ENCODE measurements around the gene ZNF385D. TPM values are rescaled to one million over a fixed set of nuclear protein-coding genes. Genes with fewer than 3 reads are reported as not detected.

Gene ZNF385D
- total RNA-seq, 1 donor from 2014 or later: 32.0 TPM

DNA sequence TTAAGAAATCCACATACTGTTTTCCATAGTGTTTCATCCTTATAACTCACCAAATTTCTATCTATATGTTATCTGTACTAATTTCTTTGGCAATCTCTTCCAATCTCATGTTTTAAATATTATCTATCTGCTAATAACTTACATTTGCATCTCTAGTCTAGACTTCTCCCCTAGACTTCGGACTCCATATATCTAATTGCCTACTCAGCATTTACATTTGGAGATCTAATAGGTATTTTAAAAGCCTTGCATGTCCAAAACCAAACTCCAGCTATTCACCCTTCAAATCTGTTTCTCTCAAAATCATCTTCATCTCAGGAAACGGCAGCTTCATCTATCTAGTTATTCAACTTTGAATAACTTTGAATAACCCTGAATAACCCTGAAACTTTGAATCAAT, 35.3 kb downstream of the ZNF385D start:
- Histone ChIP-seq H3K4me1 (peaks cover 8 to 27% of the 10 kb centered on the region in 2 donors), H3K4me3 (no peak overlapping the region), H3K9me3 (no peaks in the 10 kb centered on the region), H3K27ac (peak overlapping the region; percentile 80 to 85), H3K36me3 (no peaks in the 10 kb centered on the region), H3K27me3 (no peaks in the 10 kb centered on the region)
- intact Hi-C loops (cut with DNase I): loop anchor here (5.0 to 10.0 kb wide), 2 partner anchors 68 to 69 kb away; no protein-coding TSS in a partner anchor
- no peak for DNase-seq (ENCODE audit: low spot score in 2 of 2)
- TF ChIP-seq, protein P1, sequence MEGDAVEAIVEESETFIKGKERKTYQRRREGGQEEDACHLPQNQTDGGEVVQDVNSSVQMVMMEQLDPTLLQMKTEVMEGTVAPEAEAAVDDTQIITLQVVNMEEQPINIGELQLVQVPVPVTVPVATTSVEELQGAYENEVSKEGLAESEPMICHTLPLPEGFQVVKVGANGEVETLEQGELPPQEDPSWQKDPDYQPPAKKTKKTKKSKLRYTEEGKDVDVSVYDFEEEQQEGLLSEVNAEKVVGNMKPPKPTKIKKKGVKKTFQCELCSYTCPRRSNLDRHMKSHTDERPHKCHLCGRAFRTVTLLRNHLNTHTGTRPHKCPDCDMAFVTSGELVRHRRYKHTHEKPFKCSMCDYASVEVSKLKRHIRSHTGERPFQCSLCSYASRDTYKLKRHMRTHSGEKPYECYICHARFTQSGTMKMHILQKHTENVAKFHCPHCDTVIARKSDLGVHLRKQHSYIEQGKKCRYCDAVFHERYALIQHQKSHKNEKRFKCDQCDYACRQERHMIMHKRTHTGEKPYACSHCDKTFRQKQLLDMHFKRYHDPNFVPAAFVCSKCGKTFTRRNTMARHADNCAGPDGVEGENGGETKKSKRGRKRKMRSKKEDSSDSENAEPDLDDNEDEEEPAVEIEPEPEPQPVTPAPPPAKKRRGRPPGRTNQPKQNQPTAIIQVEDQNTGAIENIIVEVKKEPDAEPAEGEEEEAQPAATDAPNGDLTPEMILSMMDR (IDR thresholded peaks at IDR 0.05): no peak

DNA sequence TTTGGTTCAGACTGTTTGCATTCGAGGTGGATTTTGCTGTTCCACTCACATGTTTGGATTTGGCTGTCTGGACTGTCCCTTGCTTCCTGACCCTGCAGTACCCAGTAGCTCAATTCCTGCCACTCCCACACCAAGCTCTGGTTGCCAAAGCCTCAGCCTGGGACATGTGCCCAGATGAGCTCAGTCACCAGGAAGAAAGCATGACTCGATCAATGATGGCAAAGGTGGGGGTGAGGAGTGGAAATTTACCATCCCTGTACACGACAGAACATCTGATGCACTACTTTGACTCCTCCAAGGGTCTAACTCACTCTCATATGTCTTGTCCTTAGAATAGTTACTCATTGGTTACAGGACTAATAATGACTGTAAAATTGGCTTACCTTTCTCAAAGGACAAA, 45.2 kb downstream of the ZNF385D start:
- Histone ChIP-seq H3K4me1 (peaks cover 6 to 19% of the 10 kb centered on the region in 2 donors), H3K36me3 (no peaks in the 10 kb centered on the region), H3K4me3 (no peak overlapping the region), H3K9me3 (peaks cover 0 to 4% of the 10 kb centered on the region in 2 donors), H3K27ac (peak overlapping the region; percentile 69 to 70), H3K27me3 (no peaks in the 10 kb centered on the region)
- intact Hi-C loops (cut with DNase I): loop anchor here (1.0 to 5.0 kb wide), 2 partner anchors 33 to 42 kb away; no protein-coding TSS in a partner anchor
- DNase-seq (ENCODE audit: low spot score in 2 of 2): peak; percentile 69 to 91
- TF ChIP-seq, protein P1 (IDR thresholded peaks at IDR 0.05): no peak

DNA sequence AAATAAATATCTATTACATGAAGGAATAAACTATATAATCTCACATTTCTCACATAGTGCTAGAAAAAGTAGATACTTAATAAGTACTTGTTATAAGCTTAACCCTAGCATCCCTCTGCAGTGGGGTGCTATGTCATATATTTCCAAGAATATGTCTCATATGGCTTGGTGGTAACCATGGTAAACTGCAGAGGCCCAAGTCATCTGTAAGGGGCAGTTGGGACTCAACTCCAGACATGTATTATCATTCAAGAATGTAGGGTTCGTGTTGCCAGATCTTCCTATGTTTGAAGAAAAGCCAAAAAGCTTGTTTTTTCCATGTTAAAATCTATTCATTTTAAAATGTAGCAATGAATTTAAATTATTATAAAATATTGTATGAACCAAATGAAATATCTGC, 46.2 kb downstream of the ZNF385D start:
- Histone ChIP-seq H3K4me3 (no peak overlapping the region), H3K27me3 (no peaks in the 10 kb centered on the region), H3K4me1 (peaks cover 6 to 19% of the 10 kb centered on the region in 2 donors), H3K36me3 (no peaks in the 10 kb centered on the region), H3K9me3 (peaks cover 0 to 4% of the 10 kb centered on the region in 2 donors), H3K27ac (peak overlapping the region in 1 of 2 donors; percentile 65)
- TF ChIP-seq, protein P1 (IDR thresholded peaks at IDR 0.05): no peak
- no peak for DNase-seq (ENCODE audit: low spot score in 2 of 2)
- intact Hi-C loops (cut with DNase I): loop anchor here (5.0 kb wide), 1 partner anchor 43 kb away; no protein-coding TSS in a partner anchor

DNA sequence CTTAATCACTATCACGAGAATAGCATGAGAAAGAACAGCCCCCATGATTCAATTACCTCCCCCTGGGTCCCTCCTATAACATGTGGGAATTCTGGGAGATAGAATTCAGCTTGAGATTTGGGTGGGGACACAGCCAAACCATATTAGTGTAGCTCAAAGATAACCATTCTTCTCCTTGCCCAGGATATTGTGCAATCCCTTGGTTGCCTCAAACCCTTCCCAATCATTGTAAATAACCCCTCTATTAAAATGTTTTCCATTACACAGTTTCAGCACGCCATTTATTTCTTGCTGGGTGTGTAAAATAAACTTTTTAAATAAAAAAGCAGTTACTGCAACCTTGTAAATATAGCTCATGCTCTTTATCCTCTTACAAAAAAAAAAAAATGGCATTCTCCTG, 47.7 kb downstream of the ZNF385D start:
- Histone ChIP-seq H3K4me1 (peaks cover 6 to 19% of the 10 kb centered on the region in 2 donors), H3K27me3 (no peaks in the 10 kb centered on the region), H3K36me3 (no peaks in the 10 kb centered on the region), H3K9me3 (peaks cover 0 to 4% of the 10 kb centered on the region in 2 donors), H3K27ac (no peak overlapping the region), H3K4me3 (no peak overlapping the region)
- no peak for DNase-seq (ENCODE audit: low spot score in 2 of 2)
- intact Hi-C loops (cut with DNase I): no loop called here
- TF ChIP-seq, protein P1 (IDR thresholded peaks at IDR 0.05): no peak

DNA sequence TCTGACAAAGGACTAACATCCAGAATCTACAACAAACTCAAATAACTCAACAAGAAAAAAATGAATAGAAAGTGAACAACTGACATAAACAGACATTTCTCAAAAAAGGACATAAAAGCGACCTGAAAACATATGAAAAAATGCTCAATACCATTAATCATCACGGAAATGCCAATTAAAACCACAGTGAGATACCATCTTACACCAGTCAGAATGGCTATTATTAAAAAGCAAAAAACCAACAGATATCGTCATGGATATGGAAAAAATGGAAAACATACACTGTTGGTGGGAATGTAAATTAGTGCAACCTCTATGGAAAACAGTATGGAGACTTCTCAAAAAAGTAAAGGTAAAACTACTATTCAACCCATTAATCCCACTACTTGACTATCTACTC, 53.3 kb downstream of the ZNF385D start:
- H3K4me1 ChIP-seq: no peaks in the 10 kb centered on the region
- no peak overlapping the region for H3K27ac ChIP-seq
- H3K36me3 ChIP-seq: no peaks in the 10 kb centered on the region
- no peak for DNase-seq (ENCODE audit: low spot score in 2 of 2)
- no peaks in the 10 kb centered on the region for H3K9me3 ChIP-seq
- H3K4me3 ChIP-seq: no peak overlapping the region
- TF ChIP-seq, protein P1 (IDR thresholded peaks at IDR 0.05): no peak
- intact Hi-C loops (cut with DNase I): no loop called here
- no peaks in the 10 kb centered on the region for H3K27me3 ChIP-seq

DNA sequence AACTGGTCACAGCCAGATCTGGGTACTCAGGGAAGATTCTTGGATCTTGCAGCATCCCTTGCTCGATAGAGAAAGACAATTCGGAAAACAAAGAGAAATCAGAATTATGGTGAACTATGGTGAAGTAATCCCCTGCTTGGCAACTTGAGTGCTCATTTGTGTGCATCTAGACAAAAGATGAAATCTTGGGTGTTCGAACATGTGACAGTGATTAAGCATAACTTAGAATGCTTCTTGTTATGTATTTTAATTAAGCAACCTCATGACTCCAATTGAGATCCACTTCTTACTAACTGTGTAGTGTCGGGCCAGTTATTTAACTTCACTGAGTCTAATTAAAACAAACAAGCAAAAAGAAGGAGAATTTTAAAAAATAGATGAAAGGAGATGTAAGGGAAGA, 56.5 kb downstream of the ZNF385D start:
- intact Hi-C loops (cut with DNase I): no loop called here
- Histone ChIP-seq H3K4me1 (no peaks in the 10 kb centered on the region), H3K4me3 (no peak overlapping the region), H3K9me3 (no peaks in the 10 kb centered on the region), H3K27me3 (no peaks in the 10 kb centered on the region), H3K27ac (no peak overlapping the region), H3K36me3 (no peaks in the 10 kb centered on the region)
- TF ChIP-seq, protein P1 (IDR thresholded peaks at IDR 0.05): no peak
- no peak for DNase-seq (ENCODE audit: low spot score in 2 of 2)
